Measurements from ENCODE around the gene NCOR1.
"Not testable (repeated sequence)": the region's sequence is repeated elsewhere in the genome, so short reads cannot be mapped to it uniquely, and the experiment has no call there.

Gene NCOR1

GRCh38 chr17:16215273-16215964 lies at the start of gene NCOR1:
NCOR1 (minus strand) TSS chr17:16215534; CDS start chr17:16194569, 20,965 bp downstream.
- DNase-seq: peak; percentile 62

GRCh38 chr17:16262201-16262600 lies 46.9 kb upstream of the NCOR1 start:
- DNase-seq: no peak

- DNase-seq: no peak
Measured at GRCh38 chr17:16261049-16261448, 45.7 kb upstream of the NCOR1 start.

- no peak for DNase-seq
Measured at GRCh38 chr17:16259926-16260325, 44.6 kb upstream of the NCOR1 start.

- no peak for DNase-seq
Measured at GRCh38 chr17:16258901-16259300, 43.6 kb upstream of the NCOR1 start.

GRCh38 chr17:16255481-16255921 lies 40.2 kb upstream of the NCOR1 start:
- no peak for DNase-seq

GRCh38 chr17:16254773-16255400 lies 39.6 kb upstream of the NCOR1 start:
- no peak for DNase-seq

- no peak for DNase-seq
Measured at GRCh38 chr17:16251556-16251955, 36.2 kb upstream of the NCOR1 start.

GRCh38 chr17:16251043-16251442 lies 35.7 kb upstream of the NCOR1 start:
- no peak for DNase-seq

GRCh38 chr17:16250635-16251034 lies 35.3 kb upstream of the NCOR1 start:
- DNase-seq: no peak

- DNase-seq: no peak
Measured at GRCh38 chr17:16247586-16247984, 32.3 kb upstream of the NCOR1 start.

- DNase-seq: no peak
Measured at GRCh38 chr17:16243801-16244567, 28.6 kb upstream of the NCOR1 start.

- no peak for DNase-seq
Measured at GRCh38 chr17:16243385-16243784, 28.1 kb upstream of the NCOR1 start.

- DNase-seq: no peak
Measured at GRCh38 chr17:16241906-16242399, 26.6 kb upstream of the NCOR1 start.

GRCh38 chr17:16239931-16240330 lies 24.6 kb upstream of the NCOR1 start:
- no peak for DNase-seq

- no peak for DNase-seq
Measured at GRCh38 chr17:16232391-16232790, 17.1 kb upstream of the NCOR1 start.

GRCh38 chr17:16229912-16230561 lies 14.7 kb upstream of the NCOR1 start:
- DNase-seq: not testable (repeated sequence)

- DNase-seq: no peak
Measured at GRCh38 chr17:16222406-16222805, 7.1 kb upstream of the NCOR1 start.

- peak; percentile 71 for DNase-seq
Measured at GRCh38 chr17:16217002-16217635, 1.8 kb upstream of the NCOR1 start, which contains the start of gene PIGL. PIGL (plus strand) TSS chr17:16217210; CDS start chr17:16217227, 17 bp downstream.

GRCh38 chr17:16216341-16217001 lies 1.1 kb upstream of the NCOR1 start:
- DNase-seq: not testable (repeated sequence)

GRCh38 chr17:16215965-16216316 lies 607 bp upstream of the NCOR1 start:
- DNase-seq: no peak

GRCh38 chr17:16215002-16215272 lies 397 bp downstream of the NCOR1 start:
- DNase-seq: peak; percentile 14

Measured in NK-92 treated with Interleukin-12 subunit alpha and Interleukin-12 subunit beta, amount 100 ng/mL, for 24 hours (cell line).